Skeletal muscle cell (primary cell): ENCODE results near the gene GALNT18.
"Not testable (repeated sequence)": the region's sequence is repeated elsewhere in the genome, so short reads cannot be mapped to it uniquely, and the experiment has no call there.

Experiments used
- DNase-seq: peaks from one replicate; pipeline ENCODE4 v3.0.0-alpha.2; 2010; ENCODE audit warnings: low read depth
- H3K4me3 ChIP-seq: 2 replicates; pipeline ENCODE4 v1.5.1; 2011; ENCODE audit warnings: low read depth, mild to moderate bottlenecking, control low read depth, low read length, moderate library complexity

The GALNT18 gene

DNA sequence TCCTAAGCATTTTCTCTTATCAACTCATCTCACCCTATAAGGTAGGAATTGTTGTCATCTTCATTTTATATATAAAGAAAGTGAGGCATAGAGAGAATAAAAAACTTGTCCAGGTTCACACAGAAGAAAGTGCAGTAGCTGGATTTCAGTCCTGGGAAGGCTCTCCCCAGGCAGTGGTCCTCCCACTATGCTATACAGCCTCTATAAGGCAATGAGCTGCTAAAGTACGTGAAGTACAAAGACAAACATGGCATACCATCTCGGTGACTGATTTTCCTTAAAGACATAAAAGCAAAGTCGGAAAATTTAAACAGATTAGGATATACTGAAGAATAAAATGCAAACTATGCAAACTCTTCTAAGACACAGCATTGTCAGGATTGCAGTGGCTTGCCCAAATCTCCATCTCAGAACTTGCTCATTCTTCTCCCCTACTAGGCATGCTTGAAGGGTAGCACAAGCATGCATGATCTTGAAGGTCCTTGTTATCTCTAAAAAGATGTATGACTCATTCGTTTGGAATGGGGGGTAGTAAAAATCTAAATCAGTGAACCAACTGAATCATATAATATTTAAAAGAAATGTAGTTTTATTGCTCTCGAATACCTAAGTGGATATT lies 171.0 kb downstream of the GALNT18 start:
- DNase-seq: no peak
- no peak overlapping the region for H3K4me3 ChIP-seq

DNA sequence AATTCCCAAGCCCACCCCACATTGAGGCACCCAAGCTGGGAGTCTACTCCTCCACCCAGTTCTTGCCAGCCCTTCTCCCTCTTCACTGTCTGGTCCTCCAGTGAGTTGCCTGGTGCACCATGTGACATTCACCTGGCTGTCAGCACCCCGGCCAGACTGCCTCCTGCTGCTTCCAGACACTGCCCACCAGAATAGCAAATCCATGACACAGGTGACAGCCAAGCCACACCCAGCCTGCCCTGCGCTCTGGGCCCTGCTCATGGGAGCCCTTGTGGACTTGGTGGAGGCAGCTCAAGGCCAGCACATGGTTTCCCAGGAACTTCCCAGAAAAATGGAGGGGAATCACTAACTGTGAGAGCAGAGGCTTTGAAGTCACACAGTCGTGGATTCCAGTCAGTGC lies 172.5 kb downstream of the GALNT18 start:
- no peak for DNase-seq
- no peak overlapping the region for H3K4me3 ChIP-seq

DNA sequence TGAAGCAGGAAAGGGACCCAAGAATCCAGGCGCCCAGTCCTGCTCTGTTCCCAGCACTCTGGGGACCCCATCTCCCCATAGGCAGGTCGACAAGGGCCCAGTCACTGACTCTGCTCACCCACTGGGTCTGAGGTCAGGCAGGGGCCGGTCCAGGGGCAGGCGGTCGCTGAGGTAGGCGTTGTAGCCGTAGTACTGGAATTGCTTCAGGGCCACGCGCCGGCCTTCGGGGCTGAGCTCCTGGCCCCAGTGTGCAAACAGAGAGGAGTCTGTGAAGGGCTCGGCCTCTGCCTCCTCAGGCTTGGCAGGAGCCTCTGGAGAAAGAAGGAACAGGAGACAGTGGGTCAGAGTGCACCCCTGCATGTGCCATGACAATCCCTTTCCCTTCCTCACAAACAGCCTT lies 173.2 kb downstream of the GALNT18 start:
- no peak for DNase-seq
- H3K4me3 ChIP-seq: no peak overlapping the region

DNA sequence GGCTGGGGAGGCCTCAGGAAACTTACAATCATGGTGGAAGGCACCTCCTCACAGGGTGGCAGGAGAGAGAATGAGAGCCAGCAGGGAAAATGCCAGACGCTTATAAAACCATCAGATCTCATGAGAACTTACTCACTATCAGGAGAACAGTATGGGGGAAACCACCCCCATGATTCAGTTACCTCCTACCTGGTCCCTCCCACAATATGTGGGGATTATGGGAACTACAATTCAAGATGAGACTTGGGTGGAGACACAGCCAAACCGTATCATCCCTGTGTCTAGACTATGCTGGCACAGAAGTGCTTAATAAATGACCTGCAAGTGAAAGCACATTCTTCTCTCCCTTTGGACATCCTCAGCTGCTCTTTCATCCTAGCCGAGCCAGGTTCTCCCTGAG lies 174.2 kb downstream of the GALNT18 start:
- DNase-seq, H3K4me3 ChIP-seq: not testable (repeated sequence)

DNA sequence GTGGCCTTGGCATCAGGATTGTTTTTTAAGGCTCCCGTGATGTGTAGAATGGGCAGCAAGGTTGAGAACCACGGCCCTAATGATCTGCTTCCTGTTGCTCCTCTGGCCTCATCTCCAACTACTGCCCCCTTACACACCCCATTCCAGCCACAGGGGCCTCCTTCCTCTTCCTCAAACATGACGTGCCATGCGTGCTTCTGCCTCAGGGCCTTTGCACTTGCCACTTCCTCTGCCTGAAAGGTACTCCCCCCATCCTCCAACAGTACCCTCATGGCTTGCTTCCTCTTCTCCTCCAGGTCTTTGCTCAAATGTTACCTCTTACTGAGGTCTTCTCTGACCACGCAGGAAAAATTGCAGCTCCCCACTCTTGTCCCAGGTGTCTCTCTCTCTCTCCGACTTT lies 174.8 kb downstream of the GALNT18 start:
- DNase-seq: no peak
- no peak overlapping the region for H3K4me3 ChIP-seq

DNA sequence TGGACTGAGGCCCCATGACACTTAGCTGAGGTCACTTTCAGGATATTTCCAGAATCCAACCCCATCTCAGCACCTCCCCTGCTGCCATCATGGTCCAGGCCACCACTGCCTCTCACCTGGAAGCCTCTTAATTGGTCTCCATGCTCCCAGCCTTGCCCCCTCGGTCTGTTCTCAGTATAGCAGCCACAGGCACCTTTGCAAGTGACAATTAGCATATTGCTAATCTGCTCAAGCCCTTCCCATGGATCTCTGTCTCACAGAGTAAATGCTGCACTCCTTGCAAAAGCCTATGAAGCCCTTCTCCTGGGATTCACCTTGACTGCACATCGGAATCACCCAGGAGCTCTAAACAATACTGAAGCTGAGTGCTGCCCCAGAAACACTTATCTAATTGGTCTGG lies 175.2 kb downstream of the GALNT18 start:
- H3K4me3 ChIP-seq: no peak overlapping the region
- DNase-seq: no peak

DNA sequence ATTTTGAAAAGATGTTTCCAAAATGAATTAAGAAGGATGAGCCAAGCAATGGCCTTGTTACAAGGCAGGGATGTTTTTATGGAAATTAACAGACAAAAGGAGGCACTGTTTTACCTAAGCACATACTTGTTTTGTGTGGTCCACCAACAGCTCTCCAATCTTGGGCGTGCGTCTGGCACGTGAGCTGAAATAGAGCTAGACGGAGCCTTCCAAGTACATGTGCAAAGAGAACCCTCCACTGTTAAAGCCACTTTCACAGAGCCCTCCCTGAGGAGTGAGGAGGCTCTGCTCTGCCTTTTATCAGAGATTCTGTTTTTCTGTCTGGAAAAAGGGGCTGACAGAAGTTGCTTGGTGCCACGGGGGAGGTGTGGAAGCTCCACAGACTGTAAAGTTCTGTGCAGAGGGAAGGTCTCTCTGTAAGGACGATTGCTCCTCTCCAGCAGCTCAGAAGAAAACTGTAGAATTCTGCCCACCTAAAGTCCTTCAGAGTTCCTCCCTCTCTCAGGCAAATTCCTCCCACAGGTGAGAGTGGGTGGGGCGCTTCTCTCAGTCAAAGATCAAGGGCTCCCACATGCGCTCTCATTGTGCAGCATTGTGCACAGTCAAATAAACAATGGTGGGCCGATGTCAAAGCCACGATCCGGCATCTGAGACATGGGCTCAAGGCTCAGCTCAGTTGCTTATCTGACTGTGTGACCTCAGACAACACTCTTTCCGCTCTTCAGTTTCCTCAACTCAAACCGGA lies 176.2 kb downstream of the GALNT18 start:
- no peak overlapping the region for H3K4me3 ChIP-seq

DNA sequence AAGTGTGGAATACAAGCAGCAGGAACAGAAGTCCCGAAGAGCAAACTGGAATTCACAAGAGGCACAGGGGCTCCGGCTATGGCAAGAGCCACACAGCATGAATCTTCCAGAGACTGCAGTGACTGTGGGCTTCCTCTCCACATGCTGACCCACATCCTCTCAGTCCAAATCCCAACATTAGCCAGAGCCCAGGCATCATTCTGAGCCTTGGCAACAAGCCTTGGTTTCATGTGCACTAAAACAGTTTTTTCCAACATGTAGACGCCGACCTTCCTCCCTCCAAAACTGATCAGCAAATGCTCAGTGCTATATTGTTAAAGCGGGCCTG lies 177.0 kb downstream of the GALNT18 start:
- no peak for DNase-seq
- H3K4me3 ChIP-seq: no peak overlapping the region

More for the DNA sequence above, 176.2 kb downstream of the GALNT18 start:
- no peak for DNase-seq

DNA sequence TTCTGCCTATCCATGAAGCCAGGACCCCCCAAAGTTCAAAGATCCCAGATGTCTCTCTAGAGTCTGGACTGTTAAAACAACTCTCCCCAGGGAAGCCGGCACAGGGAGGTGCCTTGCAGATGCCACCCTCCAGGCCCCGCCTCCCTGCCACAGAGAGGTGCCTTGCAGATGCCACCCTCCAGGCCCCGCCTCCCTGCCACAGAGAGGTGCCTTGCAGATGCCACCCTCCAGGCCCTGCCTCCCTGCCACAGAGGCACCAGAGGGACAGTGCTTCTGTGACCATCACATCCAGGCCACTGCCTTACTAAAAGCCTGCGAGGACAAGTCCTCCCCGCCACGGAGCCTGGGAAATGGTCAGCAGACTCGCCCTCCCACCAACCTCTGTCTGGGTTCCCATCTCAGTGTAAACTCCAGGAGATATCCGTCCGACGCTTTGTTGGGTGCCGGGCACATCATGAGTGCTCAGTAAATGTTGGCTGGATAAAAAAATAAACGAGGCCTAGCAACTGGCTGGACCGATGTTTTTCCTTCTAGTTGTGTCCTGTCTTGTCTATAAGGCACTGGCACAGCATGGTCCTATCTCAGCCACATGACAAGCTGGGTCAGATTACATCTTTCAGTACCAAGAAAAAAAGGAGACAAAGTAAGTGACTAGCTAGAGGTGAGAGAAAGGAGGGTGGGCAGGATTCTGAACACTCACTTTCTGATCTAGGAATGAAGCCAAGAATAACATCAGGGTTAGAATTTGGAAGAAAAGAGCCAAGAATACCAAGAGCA lies 177.6 kb downstream of the GALNT18 start:
- peak; percentile 15 for DNase-seq
- no peak overlapping the region for H3K4me3 ChIP-seq

DNA sequence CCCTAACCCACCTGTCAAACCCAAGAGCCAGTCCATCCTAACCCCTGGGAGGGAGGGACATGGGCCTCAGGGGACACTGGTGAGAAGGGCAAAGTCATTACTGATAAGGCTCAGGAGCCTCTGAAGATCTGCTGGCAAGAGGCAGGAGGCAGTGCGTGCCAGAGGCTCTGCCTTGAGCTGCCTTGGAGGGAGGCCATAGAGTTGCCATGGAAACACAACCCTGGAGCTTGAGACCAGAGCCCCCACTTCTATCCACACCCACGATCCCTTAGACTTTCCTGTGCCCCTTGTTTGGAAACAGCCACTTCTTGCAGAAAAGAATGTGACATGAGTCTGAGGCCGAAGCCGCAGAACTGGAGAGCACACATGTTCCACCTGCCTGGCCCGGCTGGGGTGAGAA lies 179.0 kb downstream of the GALNT18 start:
- DNase-seq: no peak
- no peak overlapping the region for H3K4me3 ChIP-seq

DNA sequence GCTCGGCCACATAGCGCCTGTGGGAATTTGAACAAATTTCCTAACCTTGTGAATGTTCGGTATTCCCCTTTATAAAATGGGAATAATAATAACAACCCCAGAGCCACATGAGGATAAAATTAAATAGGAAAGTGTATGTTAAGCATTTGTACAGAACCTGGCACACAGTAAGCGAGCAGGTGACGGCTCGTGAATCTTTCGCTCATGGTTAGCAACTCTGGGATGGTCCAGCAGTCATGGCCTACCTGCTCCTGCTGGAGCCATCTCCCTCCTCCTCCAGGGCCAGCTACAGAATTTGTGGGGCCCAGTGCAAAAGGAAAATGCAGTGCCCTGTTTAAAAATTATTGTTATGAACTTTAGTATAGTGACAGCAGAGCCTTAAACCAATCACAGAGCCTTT lies 180.3 kb downstream of the GALNT18 start:
- H3K4me3 ChIP-seq: no peak overlapping the region
- DNase-seq: no peak

DNA sequence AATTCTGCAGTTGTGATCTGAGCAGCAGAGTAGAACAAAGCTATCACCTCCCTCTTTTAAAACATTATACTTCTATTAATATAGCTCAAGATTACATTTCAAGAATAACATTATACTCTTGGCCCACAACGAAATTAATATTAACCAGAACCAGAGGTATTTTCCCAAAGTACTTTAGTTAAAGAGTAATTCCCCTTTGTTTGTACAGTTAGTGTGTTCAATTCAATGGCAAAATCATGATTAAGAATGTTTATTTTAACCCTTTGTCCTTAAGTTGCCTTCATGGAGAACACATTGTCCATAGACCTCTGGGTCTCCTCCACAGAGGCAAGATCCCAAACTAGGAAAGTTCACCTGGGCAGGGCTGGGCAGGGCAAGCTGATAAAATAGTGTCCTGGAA lies 180.7 kb downstream of the GALNT18 start:
- DNase-seq: no peak
- no peak overlapping the region for H3K4me3 ChIP-seq

DNA sequence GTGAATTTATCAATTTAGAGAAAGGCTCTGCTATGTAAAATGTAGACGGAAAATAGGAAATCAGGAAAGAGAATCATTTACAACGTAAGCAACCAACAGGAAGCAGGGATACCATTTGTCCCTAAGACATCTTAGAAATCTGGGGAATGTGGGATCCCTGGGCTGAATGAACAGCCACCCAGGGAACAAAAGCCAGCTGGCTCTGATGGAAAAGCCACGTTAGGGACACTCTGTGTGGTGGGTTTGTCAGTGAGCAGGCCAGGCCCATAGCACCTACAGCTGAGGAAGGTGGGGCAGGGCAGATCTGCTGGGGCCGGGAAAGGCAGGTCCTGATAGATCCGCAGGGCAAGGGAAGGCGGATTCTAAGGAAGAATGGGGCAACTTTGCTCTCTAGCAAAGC lies 181.7 kb downstream of the GALNT18 start:
- no peak overlapping the region for H3K4me3 ChIP-seq
- DNase-seq: no peak

DNA sequence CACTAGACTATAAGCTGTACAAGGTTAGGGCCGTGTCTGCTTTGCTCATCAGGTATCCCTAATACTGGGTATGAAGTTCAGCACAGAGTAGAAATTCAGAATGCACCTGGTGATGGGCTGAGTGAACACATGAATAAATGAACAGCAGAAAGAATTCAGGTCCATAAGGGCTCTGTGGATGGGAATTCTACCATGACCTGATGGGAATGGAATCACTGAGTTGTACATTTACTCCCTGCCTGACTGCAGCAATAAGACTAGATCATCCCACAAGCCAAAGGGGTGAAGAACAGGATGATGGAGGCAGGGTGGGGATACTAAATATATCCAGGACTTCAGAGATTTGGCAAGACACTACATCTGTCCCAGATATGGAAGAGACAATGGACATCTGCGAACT lies 182.2 kb downstream of the GALNT18 start:
- H3K4me3 ChIP-seq: no peak overlapping the region
- DNase-seq: no peak

DNA sequence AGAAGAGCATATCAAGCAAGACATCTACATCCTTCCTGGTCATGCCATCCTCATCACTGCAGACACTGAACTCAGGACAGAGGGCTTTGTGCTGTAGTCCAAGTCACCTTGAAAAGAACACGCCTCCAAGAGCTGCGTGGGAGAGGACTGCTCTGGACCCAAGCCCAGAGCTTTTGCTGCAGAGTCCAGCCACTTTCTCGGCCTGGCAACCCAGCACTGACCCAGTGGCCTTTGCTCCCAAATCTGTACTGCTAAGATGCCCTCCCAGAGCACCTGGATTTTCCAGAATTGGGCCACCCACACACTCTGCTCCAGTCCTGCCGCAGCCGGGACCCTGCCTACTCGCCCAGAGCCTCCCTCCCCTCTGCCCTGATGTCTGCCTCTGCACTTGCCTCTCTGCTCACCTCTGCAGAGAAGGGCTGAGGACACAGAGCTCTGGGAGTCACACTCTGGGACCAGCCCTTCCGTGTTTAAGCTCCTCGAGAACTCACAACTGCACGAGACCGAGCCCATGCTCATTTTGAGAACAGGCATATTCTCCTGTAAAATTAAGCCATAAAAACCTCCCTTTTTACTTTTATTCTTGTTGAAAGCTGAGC lies 185.0 kb downstream of the GALNT18 start:
- DNase-seq: no peak
- H3K4me3 ChIP-seq: no peak overlapping the region

DNA sequence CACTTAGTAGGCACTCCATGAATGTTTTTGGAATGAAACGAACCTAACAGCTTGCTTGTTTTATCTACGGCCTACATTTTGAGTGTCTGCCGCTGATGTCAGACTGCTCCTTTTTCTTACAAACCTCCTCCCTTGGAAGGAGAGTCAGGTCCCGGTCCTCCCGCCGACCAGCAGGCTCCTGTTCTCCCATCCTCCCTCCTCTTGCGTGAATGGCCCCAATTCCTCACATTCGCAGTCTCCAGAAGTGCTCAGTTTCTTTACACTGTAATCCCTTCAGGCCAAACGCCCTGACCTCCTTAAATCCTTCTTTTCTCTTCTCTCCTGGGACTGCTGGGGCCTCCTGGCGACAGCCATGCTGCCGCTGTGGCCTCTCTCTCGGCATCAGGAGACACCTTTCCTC lies 186.2 kb downstream of the GALNT18 start:
- no peak overlapping the region for H3K4me3 ChIP-seq
- DNase-seq: no peak

DNA sequence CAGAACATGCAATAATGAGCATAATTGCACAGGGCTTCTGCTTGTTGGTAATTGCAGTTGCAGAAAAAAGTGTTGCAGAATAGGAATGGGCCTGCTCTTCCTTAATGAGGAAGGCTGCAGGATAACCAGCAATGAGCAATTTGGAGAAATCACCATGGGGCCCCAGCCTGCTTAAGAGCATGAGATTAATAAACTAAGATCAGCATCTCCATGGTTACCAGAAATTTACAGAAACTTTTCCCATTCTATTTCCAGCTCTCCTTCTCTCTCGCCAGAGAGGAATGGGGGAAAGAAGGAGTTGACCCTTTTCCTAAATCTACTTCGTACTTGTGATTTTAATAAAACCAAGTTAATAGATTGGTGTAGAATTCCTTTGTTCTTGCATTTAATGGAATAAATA lies 187.8 kb downstream of the GALNT18 start:
- H3K4me3 ChIP-seq: no peak overlapping the region
- DNase-seq: no peak

DNA sequence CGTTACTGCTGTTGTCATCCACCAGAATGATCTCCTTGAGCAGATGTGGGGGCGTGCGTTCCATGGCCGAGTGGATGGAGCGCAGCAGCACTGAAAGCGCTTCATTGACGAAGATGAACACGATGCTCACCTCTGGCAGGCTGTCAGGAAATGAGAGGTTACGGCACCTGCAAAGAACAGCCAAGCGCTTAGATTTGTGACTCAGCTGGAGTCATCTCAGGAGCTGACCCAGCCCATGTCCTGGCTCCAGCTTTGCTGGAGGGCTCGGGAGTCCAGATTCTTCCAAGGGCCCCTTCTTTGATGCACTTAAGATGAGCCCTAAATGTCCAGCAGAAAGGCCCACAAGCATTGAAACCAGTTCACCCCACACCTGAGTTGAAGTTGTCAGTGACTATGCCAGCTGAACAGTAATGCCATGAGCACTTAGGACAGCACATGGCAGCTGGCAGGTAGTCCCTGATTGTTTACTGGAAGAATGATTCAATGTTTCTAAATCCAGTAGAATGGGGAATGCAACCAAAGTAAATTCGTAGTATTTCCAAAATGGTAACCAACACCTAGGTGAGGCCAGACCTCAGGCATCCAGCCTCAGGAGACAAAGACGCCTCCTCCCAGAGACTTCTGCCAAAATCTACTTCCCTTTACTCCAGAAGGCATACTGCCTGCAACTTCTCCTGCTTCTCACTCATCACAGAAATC lies 189.0 kb downstream of the GALNT18 start:
- no peak overlapping the region for H3K4me3 ChIP-seq
- DNase-seq: no peak

DNA sequence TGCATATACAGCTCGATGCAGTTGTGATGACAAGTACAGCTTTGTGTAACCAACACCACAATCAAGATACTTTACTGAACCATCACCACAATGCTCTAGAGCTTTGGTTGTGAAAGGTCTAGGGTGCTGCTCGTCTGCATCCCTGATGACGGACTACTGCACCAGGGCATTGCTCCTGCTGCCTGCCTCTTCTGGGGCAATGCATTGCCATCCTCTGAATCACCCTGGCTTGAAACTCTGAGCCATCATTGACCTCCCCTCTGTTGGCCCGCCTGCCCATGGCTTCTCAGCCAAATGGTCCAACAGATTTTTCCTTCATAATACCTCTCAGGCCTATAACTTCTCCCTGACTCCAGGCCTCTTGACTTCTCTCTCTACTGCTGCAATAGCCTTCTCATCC lies 191.4 kb downstream of the GALNT18 start:
- DNase-seq: no peak
- H3K4me3 ChIP-seq: no peak overlapping the region

DNA sequence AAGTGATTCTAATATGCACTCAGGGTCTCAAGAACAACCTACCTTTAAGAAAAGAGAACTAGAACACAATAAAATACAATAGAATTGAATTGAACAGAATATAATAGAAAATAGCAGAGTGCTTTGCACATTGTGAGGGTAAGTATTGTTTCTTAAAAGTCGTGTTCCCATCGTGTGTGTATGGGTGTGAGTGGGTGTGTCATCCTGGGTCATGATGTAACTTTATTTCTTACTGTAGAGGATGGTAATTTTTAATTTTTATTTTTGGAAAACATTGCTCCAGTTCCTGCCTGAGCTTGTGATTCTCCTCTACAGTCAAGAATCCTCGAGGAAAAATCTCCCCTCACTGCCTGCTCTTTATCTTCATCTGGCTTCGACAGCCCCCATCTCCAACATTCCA lies 193.1 kb downstream of the GALNT18 start:
- DNase-seq: no peak
- no peak overlapping the region for H3K4me3 ChIP-seq
